HepG2 (cell line): ENCODE measurements around the gene SERPINB1. TPM values are rescaled to one million over a fixed set of nuclear protein-coding genes. Genes with fewer than 3 reads are reported as not detected.

ENCODE experiments used
- ATAC-seq: fragments of 200-7000 bp; cut with Tn5 transposase; 3 replicates; pipeline ENCODE4 v1.9.1; 2020; ENCODE audit warnings: mild to moderate bottlenecking, moderate library complexity
- BruUV-seq: library from RNA; stranded (reverse); fragments of 400-500 nt; replicated peaks from 2 replicates; lab custom pipeline; 2021; lab: Mats Ljungman, UMichigan
- CTCF ChIA-PET: fragments of 300-600 bp; formaldehyde crosslinking; extraction: SDS; loops from one replicate; lab custom pipeline; 2021; ENCODE audit warnings: low total read pairs, inconsistent platforms, low intra/inter-chr PET ratio; lab: Yijun Ruan, JAX
- POLR2A ChIA-PET: fragments of 350-600 bp; sonication (Branson Sonifier 250); formaldehyde crosslinking; loops from one replicate; lab custom pipeline; 2020; ENCODE audit warnings: antibody characterized with exemption, inconsistent platforms; lab: Yijun Ruan, JAX
- DNase-seq: peaks from one replicate; pipeline ENCODE4 v3.0.0-alpha.2; 2015; ENCODE audit warnings: low spot score
- FAIRE-seq: peaks from 3 replicates; lab custom pipeline; 2011; peaks lifted over from hg19 to GRCh38; lab: Jason Lieb, UNC
- H2AFZ ChIP-seq: one replicate; pipeline ENCODE4 v1.6.1; 2011; ENCODE audit warnings: low read length, inconsistent platforms
- H3K27ac ChIP-seq: fragments of 300-600 bp; 3 replicates; pipeline ENCODE4 v1.8.0; 2011; ENCODE audit warnings: mixed run types, mild to moderate bottlenecking, mixed read lengths, low read length, inconsistent platforms; ENCODE audit not compliant: insufficient read depth; ENCODE audit errors: extremely low read length
- H3K27me3 ChIP-seq, 2 experiments: fragments of 200-600 bp in 1 of 2; 2 replicates in 1 of 2; 3 replicates in 1 of 2; pipeline versions ENCODE4 v1.6.0 to v1.8.0; 2011; ENCODE audit warnings: low read length in 2 of 2, mild to moderate bottlenecking in 2 of 2, moderate library complexity in 2 of 2, inconsistent platforms in 1 of 2; ENCODE audit not compliant: insufficient read depth in 2 of 2, control insufficient read depth in 1 of 2
- H3K36me3 ChIP-seq, 2 experiments: fragments of 200-600 bp in 1 of 2; replicated peaks in 1 of 2; 2 replicates in 1 of 2; 3 replicates in 1 of 2; pipeline versions ENCODE4 v1.5.1 to v1.8.0; 2011; ENCODE audit warnings: low read length in 2 of 2, inconsistent platforms in 1 of 2; ENCODE audit not compliant: insufficient read depth in 2 of 2, control insufficient read depth in 1 of 2
- H3K4me1 ChIP-seq: 2 replicates; pipeline ENCODE4 v1.5.1; 2012; ENCODE audit warnings: low read length, inconsistent platforms; ENCODE audit not compliant: insufficient read depth
- H3K4me2 ChIP-seq: 2 replicates; pipeline ENCODE4 v1.6.0; 2011; ENCODE audit warnings: low read depth, low read length, inconsistent platforms
- H3K4me3 ChIP-seq, 3 experiments: fragments of 200-600 bp in 1 of 3; sonication (generic), shearing (Covaris generic) in 1 of 3; replicated peaks in 1 of 3; 2 replicates each; pipeline ENCODE4 v1.5.1; 2011 to 2016; ENCODE audit warnings: low read length in 3 of 3, inconsistent platforms in 2 of 3, low read depth in 2 of 3, mild to moderate bottlenecking in 2 of 3, control low read depth in 1 of 3, mixed read lengths in 1 of 3; ENCODE audit not compliant: insufficient read depth in 1 of 3
- H3K79me2 ChIP-seq: one replicate; pipeline ENCODE4 v1.6.1; 2011; ENCODE audit warnings: low read length, inconsistent platforms; ENCODE audit not compliant: insufficient read depth
- H3K9ac ChIP-seq: 2 replicates; pipeline ENCODE4 v1.6.0; 2011; ENCODE audit warnings: mild to moderate bottlenecking, low read depth, low read length, inconsistent platforms; ENCODE audit not compliant: insufficient read depth
- H3K9me3 ChIP-seq: 2 replicates; pipeline ENCODE4 v1.5.1; 2012; ENCODE audit warnings: mild to moderate bottlenecking, low read length
- H4K20me1 ChIP-seq: 2 replicates; pipeline ENCODE4 v1.6.0; 2011; ENCODE audit warnings: inconsistent platforms, mild to moderate bottlenecking, low read length, moderate library complexity; ENCODE audit not compliant: insufficient read depth
- CEBPB ChIP-seq: IDR thresholded peaks from 2 replicates; pipeline ENCODE4 v1.6.1; 2011; ENCODE audit warnings: low read depth, low read length, improper control_type of control experiment, borderline replicate concordance
- CHD4 ChIP-seq: fragments of 200-600 bp; sonication (generic); IDR thresholded peaks from 2 replicates; pipeline ENCODE4 v1.7.0; 2017; ENCODE audit warnings: mild to moderate bottlenecking, low read length, borderline replicate concordance
- FOXC1 ChIP-seq: sonication (generic); formaldehyde crosslinking; IDR thresholded peaks from 2 replicates; pipeline ENCODE4 v1.8.0; 2022; ENCODE audit warnings: mild to moderate bottlenecking, missing genetic modification reagents, borderline replicate concordance
- HNF4A ChIP-seq: sonication (generic); formaldehyde crosslinking; IDR thresholded peaks from 2 replicates; pipeline ENCODE4 v1.4.0; 2020; ENCODE audit warnings: missing genetic modification reagents
- KLF11 ChIP-seq: IDR thresholded peaks from 2 replicates; pipeline ENCODE4 v1.6.1; 2016; ENCODE audit warnings: missing compliant biosample characterization
- MAF1 ChIP-seq: sonication (generic); formaldehyde crosslinking; IDR thresholded peaks from 2 replicates; pipeline ENCODE4 v1.5.0; 2020; ENCODE audit warnings: missing genetic modification reagents, borderline replicate concordance
- RNF2 ChIP-seq: fragments of 450-650 bp; conservative IDR thresholded peaks from 2 replicates; pipeline ENCODE4 v1.6.1; 2016; ENCODE audit warnings: low read depth
- SOX13 ChIP-seq, 3 experiments: fragments of 450-650 bp in 1 of 3; sonication (generic) in 1 of 3; formaldehyde crosslinking in 1 of 3; IDR thresholded peaks in 2 of 3; conservative IDR thresholded peaks in 1 of 3; 2 replicates each; pipeline versions ENCODE4 v1.5.0 to v1.6.1; 2016 to 2020; ENCODE audit warnings: antibody characterized with exemption in 1 of 3, mild to moderate bottlenecking in 1 of 3, missing compliant biosample characterization in 1 of 3, missing genetic modification reagents in 1 of 3, moderate library complexity in 1 of 3
- TFDP2 ChIP-seq: sonication (generic); formaldehyde crosslinking; IDR thresholded peaks from 2 replicates; pipeline ENCODE4 v1.4.0; 2020; ENCODE audit warnings: missing genetic modification reagents
- ZNF20 ChIP-seq: sonication (generic); formaldehyde crosslinking; IDR thresholded peaks from 2 replicates; pipeline ENCODE4 v1.4.0; 2020; ENCODE audit warnings: mild to moderate bottlenecking, moderate library complexity, missing genetic modification reagents
- ZNF264 ChIP-seq: sonication (generic); formaldehyde crosslinking; IDR thresholded peaks from 2 replicates; pipeline ENCODE4 v1.4.0; 2020; ENCODE audit warnings: missing genetic modification reagents
- ZNF274 ChIP-seq: sonication (generic); formaldehyde crosslinking; IDR thresholded peaks from 2 replicates; pipeline ENCODE4 v1.5.1; 2020; ENCODE audit warnings: mild to moderate bottlenecking, missing genetic modification reagents
- ZNF441 ChIP-seq: sonication (generic); formaldehyde crosslinking; IDR thresholded peaks from 2 replicates; pipeline ENCODE4 v1.7.0; 2021; ENCODE audit warnings: missing genetic modification reagents, borderline replicate concordance
- ZNF710 ChIP-seq: sonication (generic); formaldehyde crosslinking; IDR thresholded peaks from 2 replicates; pipeline ENCODE4 v1.5.0; 2020; ENCODE audit warnings: mild to moderate bottlenecking, missing genetic modification reagents, borderline replicate concordance
- ZNF790 ChIP-seq: sonication (generic); formaldehyde crosslinking; IDR thresholded peaks from 2 replicates; pipeline ENCODE4 v1.8.0; 2022; ENCODE audit warnings: missing genetic modification reagents, mild to moderate bottlenecking, borderline replicate concordance
- WGBS: methylation state at CpG from one replicate; pipeline ENCODE4 v1.1.6; 2017; ENCODE audit warnings: low lambda C conversion rate; 5-methylcytosine and 5-hydroxymethylcytosine counted together
- in situ Hi-C: cut with HindIII; loops from 2 replicates; pipeline ENCODE4 v1.10.0; 2017; ENCODE audit warnings: low pct_unique_long_range_greater_than_20kb; ENCODE audit not compliant: extremely low pct_ligation_motif_present
- intact Hi-C: fragments of 100-400 bp; cut with micrococcal nuclease; formaldehyde crosslinking; loops from one replicate; pipeline ENCODE4 v1.10.0; 2022; ENCODE audit not compliant: unreplicated experiment
- polyA plus RNA-seq, 8 experiments: library from polyadenylated mRNA; depleted of rRNA in 3 of 8; stranded (reverse) in 7 of 8; unstranded in 1 of 8; fragments of >200 nt; fragmentation: Illumina TruSeq in 4 of 8; extraction: Trizol in 4 of 8; gene quantifications; 2 replicates each; pipeline versions ENCODE4 v1.2.1 to v1.2.3, GENCODE V29; 2011 to 2016; ENCODE audit warnings: low read depth in 4 of 8, missing spikeins in 1 of 8, mixed read lengths in 1 of 8; ENCODE audit not compliant: insufficient read depth in 1 of 8
- total RNA-seq, 5 experiments: library from RNA; depleted of rRNA; stranded (reverse); fragments of >200 nt; fragmentation: Illumina TruSeq; extraction: Trizol; gene quantifications; 2 replicates each; pipeline ENCODE4 v1.2.3, GENCODE V29; 2016; ENCODE audit warnings: low read depth in 1 of 5
- TF ChIP-seq, protein P1 (sequence below): IDR thresholded peaks from 2 replicates; pipeline ENCODE4 v1.6.1; 2016
- TF ChIP-seq, protein P2 (sequence below): sonication (generic); formaldehyde crosslinking; IDR thresholded peaks from 2 replicates; pipeline ENCODE4 v1.8.0; 2022; ENCODE audit warnings: mild to moderate bottlenecking, missing genetic modification reagents; ENCODE audit not compliant: insufficient replicate concordance
- TF ChIP-seq, protein P3 (sequence below): sonication (generic); formaldehyde crosslinking; IDR thresholded peaks from 2 replicates; pipeline ENCODE4 v1.8.1; 2023; ENCODE audit warnings: mild to moderate bottlenecking, missing genetic modification reagents, borderline replicate concordance

The SERPINB1 gene
- total and polyA plus RNA-seq, 2 of the 13 experiments (the other 11 are each of a cell fraction or from before 2014, with no cell fraction given): 41.4 to 60.5 TPM

- 71% methylated on average over 13 of the region's 13 CpGs for WGBS
- DNase-seq (no peak), ATAC-seq (peak; percentile 18), FAIRE-seq (no peak)
- Histone ChIP-seq H3K9me3 (no peaks in the 10 kb centered on the region), H2AFZ (peak overlapping the region; percentile 68), H3K27me3 (no peaks in the 10 kb centered on the region), H3K27ac (peak overlapping the region; percentile 65), H3K79me2 (no peaks in the 10 kb centered on the region), H3K36me3 (no peaks in the 10 kb centered on the region), H4K20me1 (no peaks in the 10 kb centered on the region), H3K9ac (peak overlapping the region; percentile 67), H3K4me2 (peak overlapping the region; percentile 91), H3K4me3 (peak overlapping the region; percentile 51 to 60 (median 53); a peak in 5 of 6 replicates), H3K4me1 (peaks cover 93% of the 10 kb centered on the region)
- ChIA-PET CTCF (interaction anchor here (2.1 kb wide), 1 partner anchor 64 kb away, joined by 14 read pairs; no protein-coding TSS in a partner anchor), POLR2A (interaction anchor here (0.7 to 4.0 kb wide), 8 partner anchors 9 to 144 kb away, joined by 3 to 38 read pairs (median 10); partner anchors contain the start of genes NQO2, SERPINB1 and SERPINB9)
- intact Hi-C loops: loop anchor here (2.0 kb wide), 1 partner anchor 78 kb away; no protein-coding TSS in a partner anchor
- in situ Hi-C loops: no loop called here
- BruUV-seq: no TSS peak
- TF ChIP-seq, protein P1, sequence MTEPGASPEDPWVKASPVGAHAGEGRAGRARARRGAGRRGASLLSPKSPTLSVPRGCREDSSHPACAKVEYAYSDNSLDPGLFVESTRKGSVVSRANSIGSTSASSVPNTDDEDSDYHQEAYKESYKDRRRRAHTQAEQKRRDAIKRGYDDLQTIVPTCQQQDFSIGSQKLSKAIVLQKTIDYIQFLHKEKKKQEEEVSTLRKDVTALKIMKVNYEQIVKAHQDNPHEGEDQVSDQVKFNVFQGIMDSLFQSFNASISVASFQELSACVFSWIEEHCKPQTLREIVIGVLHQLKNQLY (CRISPR knock-in tag): no peak
- TF ChIP-seq FOXC1 (CRISPR knock-in tag) (no peak), KLF11 (CRISPR knock-in tag) (no peak), ZNF20 (no peak), MAF1 (no peak), ZNF790 (CRISPR knock-in tag) (no peak), TFDP2 (CRISPR knock-in tag) (no peak), CEBPB (no peak), ZNF264 (CRISPR knock-in tag) (no peak), ZNF710 (no peak), CHD4 (no peak), ZNF441 (no peak), HNF4A (CRISPR knock-in tag) (no peak), SOX13 (IDR thresholded peaks at IDR 0.05) (no peak), SOX13 (CRISPR knock-in tag; conservative IDR thresholded peaks at IDR 0.05 in 1 of 2, IDR thresholded peaks at IDR 0.05 in 1 of 2) (peak in 1 of 2 experiments; percentile 56; a peak in 2 of 4 replicates), RNF2 (no peak), ZNF274 (CRISPR knock-in tag) (no peak)
- TF ChIP-seq, protein P2, sequence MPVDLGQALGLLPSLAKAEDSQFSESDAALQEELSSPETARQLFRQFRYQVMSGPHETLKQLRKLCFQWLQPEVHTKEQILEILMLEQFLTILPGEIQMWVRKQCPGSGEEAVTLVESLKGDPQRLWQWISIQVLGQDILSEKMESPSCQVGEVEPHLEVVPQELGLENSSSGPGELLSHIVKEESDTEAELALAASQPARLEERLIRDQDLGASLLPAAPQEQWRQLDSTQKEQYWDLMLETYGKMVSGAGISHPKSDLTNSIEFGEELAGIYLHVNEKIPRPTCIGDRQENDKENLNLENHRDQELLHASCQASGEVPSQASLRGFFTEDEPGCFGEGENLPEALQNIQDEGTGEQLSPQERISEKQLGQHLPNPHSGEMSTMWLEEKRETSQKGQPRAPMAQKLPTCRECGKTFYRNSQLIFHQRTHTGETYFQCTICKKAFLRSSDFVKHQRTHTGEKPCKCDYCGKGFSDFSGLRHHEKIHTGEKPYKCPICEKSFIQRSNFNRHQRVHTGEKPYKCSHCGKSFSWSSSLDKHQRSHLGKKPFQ (CRISPR knock-in tag): no peak
- TF ChIP-seq, protein P3, sequence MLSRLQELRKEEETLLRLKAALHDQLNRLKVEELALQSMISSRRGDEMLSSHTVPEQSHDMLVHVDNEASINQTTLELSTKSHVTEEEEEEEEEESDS (CRISPR knock-in tag): no peak
Measured at GRCh38 chr6:2855061-2855519, 13.4 kb upstream of the SERPINB1 start.
